Measurements from ENCODE around the gene MLNR. TPM values are rescaled to one million over a fixed set of nuclear protein-coding genes. Genes with fewer than 3 reads are reported as not detected.

MLNR gene
- total RNA-seq, 2 experiments from 2014 or later, result not detected

GRCh38 chr13:49225223-49226042 lies 5.3 kb downstream of the MLNR start:
- no peak for DNase-seq (ENCODE audit: low spot score)
- ChIA-PET CTCF (ENCODE audit: unreplicated experiment) (no interaction called here), POLR2A (interaction anchor here (0.5 to 0.7 kb wide), 2 partner anchors 121 to 506 kb away, joined by 3 to 4 read pairs; no protein-coding TSS in a partner anchor)
- Histone ChIP-seq H4K20me1 (ENCODE audit: insufficient read depth, low read length) (no peaks in the 10 kb centered on the region), H3K27ac (ENCODE audit: low read depth, low read length, poor library complexity, severe bottlenecking) (no peak overlapping the region), H3K79me2 (ENCODE audit: insufficient read depth, low read depth, low read length) (no peaks in the 10 kb centered on the region), H3K9me2 (ENCODE audit: insufficient read depth, low read length) (no peaks in the 10 kb centered on the region), H3K9me3 (ENCODE audit: low read length) (no peaks in the 10 kb centered on the region), H3K4me2 (ENCODE audit: low read length) (no peak overlapping the region), H2AFZ (ENCODE audit: low read length) (no peak overlapping the region), H3K36me3 (ENCODE audit: insufficient read depth, low read length) (no peaks in the 10 kb centered on the region), H3K4me3 (ENCODE audit: low read depth, low read length, poor library complexity, severe bottlenecking) (no peak overlapping the region), H3K4me1 (ENCODE audit: insufficient read depth, low read length, poor library complexity, severe bottlenecking) (no peaks in the 10 kb centered on the region)
- no peak for TF ChIP-seq EZH2phosphoT487 (IDR thresholded peaks at IDR 0.05; ENCODE audit: borderline replicate concordance, low read depth, low read length)
- TF ChIP-seq, protein P1, sequence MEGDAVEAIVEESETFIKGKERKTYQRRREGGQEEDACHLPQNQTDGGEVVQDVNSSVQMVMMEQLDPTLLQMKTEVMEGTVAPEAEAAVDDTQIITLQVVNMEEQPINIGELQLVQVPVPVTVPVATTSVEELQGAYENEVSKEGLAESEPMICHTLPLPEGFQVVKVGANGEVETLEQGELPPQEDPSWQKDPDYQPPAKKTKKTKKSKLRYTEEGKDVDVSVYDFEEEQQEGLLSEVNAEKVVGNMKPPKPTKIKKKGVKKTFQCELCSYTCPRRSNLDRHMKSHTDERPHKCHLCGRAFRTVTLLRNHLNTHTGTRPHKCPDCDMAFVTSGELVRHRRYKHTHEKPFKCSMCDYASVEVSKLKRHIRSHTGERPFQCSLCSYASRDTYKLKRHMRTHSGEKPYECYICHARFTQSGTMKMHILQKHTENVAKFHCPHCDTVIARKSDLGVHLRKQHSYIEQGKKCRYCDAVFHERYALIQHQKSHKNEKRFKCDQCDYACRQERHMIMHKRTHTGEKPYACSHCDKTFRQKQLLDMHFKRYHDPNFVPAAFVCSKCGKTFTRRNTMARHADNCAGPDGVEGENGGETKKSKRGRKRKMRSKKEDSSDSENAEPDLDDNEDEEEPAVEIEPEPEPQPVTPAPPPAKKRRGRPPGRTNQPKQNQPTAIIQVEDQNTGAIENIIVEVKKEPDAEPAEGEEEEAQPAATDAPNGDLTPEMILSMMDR (conservative IDR thresholded peaks at IDR 0.05; ENCODE audit: low read length), result no peak
- intact Hi-C loops (cut with micrococcal nuclease; ENCODE audit: unreplicated experiment), result no loop called here
- no TSS peak for BruUV-seq (replicated peaks)

DNA sequence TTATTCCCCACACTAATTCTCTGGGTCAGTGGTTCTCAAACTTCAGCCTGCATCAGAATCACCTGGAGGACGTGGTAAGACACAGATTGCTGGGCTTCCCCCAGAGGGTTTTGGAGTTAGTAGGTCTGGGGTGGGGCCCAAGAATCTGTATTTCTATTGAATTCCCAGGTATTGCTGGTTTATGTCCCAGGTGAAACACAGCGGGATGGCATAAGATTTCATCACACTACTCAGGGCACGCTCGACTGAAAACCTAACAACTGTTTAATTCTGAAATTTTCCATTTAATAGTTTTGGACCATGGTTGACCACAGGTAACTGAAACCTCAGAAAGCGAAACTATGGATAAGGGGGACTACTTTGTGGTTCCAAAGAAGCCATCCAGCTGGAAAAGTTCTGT lies 6.5 kb downstream of the MLNR start:
- DNase-seq (ENCODE audit: low spot score), result no peak
- BruUV-seq (replicated peaks), result no TSS peak
- intact Hi-C loops (cut with micrococcal nuclease; ENCODE audit: unreplicated experiment), result no loop called here
- Histone ChIP-seq H3K27ac (ENCODE audit: low read depth, low read length, poor library complexity, severe bottlenecking) (no peak overlapping the region), H2AFZ (ENCODE audit: low read length) (no peak overlapping the region), H4K20me1 (ENCODE audit: insufficient read depth, low read length) (no peaks in the 10 kb centered on the region), H3K4me2 (ENCODE audit: low read length) (no peak overlapping the region), H3K9me2 (ENCODE audit: insufficient read depth, low read length) (no peaks in the 10 kb centered on the region), H3K4me1 (ENCODE audit: insufficient read depth, low read length, poor library complexity, severe bottlenecking) (no peaks in the 10 kb centered on the region), H3K79me2 (ENCODE audit: insufficient read depth, low read depth, low read length) (no peaks in the 10 kb centered on the region), H3K9me3 (ENCODE audit: low read length) (no peaks in the 10 kb centered on the region), H3K4me3 (ENCODE audit: low read depth, low read length, poor library complexity, severe bottlenecking) (no peak overlapping the region), H3K36me3 (ENCODE audit: insufficient read depth, low read length) (no peaks in the 10 kb centered on the region)
- CTCF ChIA-PET (ENCODE audit: unreplicated experiment), result no interaction called here
- TF ChIP-seq, protein P1 (conservative IDR thresholded peaks at IDR 0.05; ENCODE audit: low read length), result no peak
- TF ChIP-seq EZH2phosphoT487 (IDR thresholded peaks at IDR 0.05; ENCODE audit: borderline replicate concordance, low read depth, low read length), result no peak
- POLR2A ChIA-PET, result interaction anchor here (0.6 to 0.7 kb wide), 2 partner anchors 151 to 347 kb away, joined by 3 to 9 read pairs; no protein-coding TSS in a partner anchor

DNA sequence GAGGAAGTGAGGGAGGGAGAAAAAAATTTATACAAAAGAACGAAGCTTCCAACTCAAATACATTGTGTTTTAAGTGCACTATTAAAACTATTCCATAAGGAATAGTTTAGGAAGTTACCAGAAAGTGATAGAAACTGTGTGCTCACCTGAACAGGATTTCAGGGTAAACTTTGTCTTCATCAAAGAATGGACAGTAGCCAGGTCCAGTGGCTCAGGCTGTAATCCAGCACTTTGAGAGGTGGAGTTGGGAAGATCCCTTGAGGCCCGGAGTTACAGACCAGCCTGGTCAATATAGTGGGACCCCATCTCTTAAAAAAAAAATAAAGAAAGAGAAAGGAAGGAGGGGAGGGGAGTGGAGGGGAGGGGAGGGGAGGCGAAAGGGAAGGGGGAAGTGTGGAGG lies 14.6 kb downstream of the MLNR start:
- Histone ChIP-seq H2AFZ (ENCODE audit: low read length) (no peak overlapping the region), H3K27ac (ENCODE audit: low read depth, low read length, poor library complexity, severe bottlenecking) (no peak overlapping the region), H3K4me1 (ENCODE audit: insufficient read depth, low read length, poor library complexity, severe bottlenecking) (peaks cover 7% of the 10 kb centered on the region), H3K79me2 (ENCODE audit: insufficient read depth, low read depth, low read length) (no peaks in the 10 kb centered on the region), H3K4me3 (ENCODE audit: low read depth, low read length, poor library complexity, severe bottlenecking) (no peak overlapping the region), H3K9me2 (ENCODE audit: insufficient read depth, low read length) (no peaks in the 10 kb centered on the region), H3K4me2 (ENCODE audit: low read length) (no peak overlapping the region), H3K36me3 (ENCODE audit: insufficient read depth, low read length) (no peaks in the 10 kb centered on the region), H4K20me1 (ENCODE audit: insufficient read depth, low read length) (no peaks in the 10 kb centered on the region), H3K9me3 (ENCODE audit: low read length) (no peaks in the 10 kb centered on the region)
- POLR2A ChIA-PET, result interaction anchor here (0.6 kb wide), 2 partner anchors 272 to 538 kb away, joined by 3 to 4 read pairs; no protein-coding TSS in a partner anchor
- intact Hi-C loops (cut with micrococcal nuclease; ENCODE audit: unreplicated experiment), result no loop called here
- BruUV-seq (replicated peaks), result no TSS peak
- DNase-seq (ENCODE audit: low spot score), result no peak
- CTCF ChIA-PET (ENCODE audit: unreplicated experiment), result no interaction called here
- TF ChIP-seq, protein P1 (conservative IDR thresholded peaks at IDR 0.05; ENCODE audit: low read length), result no peak
- no peak for TF ChIP-seq EZH2phosphoT487 (IDR thresholded peaks at IDR 0.05; ENCODE audit: borderline replicate concordance, low read depth, low read length)

All from OCI-LY7 (cell line).